Right hindlimb (tissue), 1 donor: ENCODE results near the gene SMYD3.
"Not testable (repeated sequence)": the region's sequence is repeated elsewhere in the genome, so short reads cannot be mapped to it uniquely, and the experiment has no call there.

Source experiments
- DNase-seq: peaks from one replicate; pipeline ENCODE4 v3.0.0-alpha.2; 2018

SMYD3 gene

GRCh38 chr1:246081138-246081702, 425.9 kb downstream of the SMYD3 start:
- no peak for DNase-seq

GRCh38 chr1:246080031-246080430, 427.0 kb downstream of the SMYD3 start:
- DNase-seq: no peak

- no peak for DNase-seq
These were observed 428.2 kb downstream of the SMYD3 start for GRCh38 chr1:246078888-246079252.

GRCh38 chr1:246078126-246078887, 428.8 kb downstream of the SMYD3 start:
- DNase-seq: no peak

GRCh38 chr1:246077476-246077875, 429.6 kb downstream of the SMYD3 start:
- DNase-seq: no peak

GRCh38 chr1:246074421-246074820, 432.7 kb downstream of the SMYD3 start:
- DNase-seq: no peak

GRCh38 chr1:246072456-246072955, 434.6 kb downstream of the SMYD3 start:
- DNase-seq: no peak

GRCh38 chr1:246071981-246072380, 435.1 kb downstream of the SMYD3 start:
- not testable (repeated sequence) for DNase-seq

GRCh38 chr1:246071561-246071960, 435.5 kb downstream of the SMYD3 start:
- not testable (repeated sequence) for DNase-seq

- no peak for DNase-seq
These were observed 437.5 kb downstream of the SMYD3 start for GRCh38 chr1:246069581-246069980.

- DNase-seq: no peak
These were observed 438.2 kb downstream of the SMYD3 start for GRCh38 chr1:246068619-246069509.

- DNase-seq: no peak
These were observed 438.9 kb downstream of the SMYD3 start for GRCh38 chr1:246068217-246068512.

- peak; percentile 26 for DNase-seq
These were observed 439.5 kb downstream of the SMYD3 start for GRCh38 chr1:246067432-246068216.

GRCh38 chr1:246066573-246066972, 440.5 kb downstream of the SMYD3 start:
- DNase-seq: no peak

GRCh38 chr1:246065592-246065991, 441.5 kb downstream of the SMYD3 start:
- no peak for DNase-seq

GRCh38 chr1:246064891-246065290, 442.2 kb downstream of the SMYD3 start:
- no peak for DNase-seq

- no peak for DNase-seq
These were observed 444.0 kb downstream of the SMYD3 start for GRCh38 chr1:246063013-246063616.

GRCh38 chr1:246058466-246058865, 448.6 kb downstream of the SMYD3 start:
- DNase-seq: no peak

- no peak for DNase-seq
These were observed 454.5 kb downstream of the SMYD3 start for GRCh38 chr1:246052603-246053002.

GRCh38 chr1:246051909-246052518, 455.1 kb downstream of the SMYD3 start:
- no peak for DNase-seq

- no peak for DNase-seq
These were observed 458.4 kb downstream of the SMYD3 start for GRCh38 chr1:246048693-246049092.

- no peak for DNase-seq
These were observed 463.5 kb downstream of the SMYD3 start for GRCh38 chr1:246043556-246043955.
